Measurements from ENCODE around the gene NINJ2.

The NINJ2 gene

DNA sequence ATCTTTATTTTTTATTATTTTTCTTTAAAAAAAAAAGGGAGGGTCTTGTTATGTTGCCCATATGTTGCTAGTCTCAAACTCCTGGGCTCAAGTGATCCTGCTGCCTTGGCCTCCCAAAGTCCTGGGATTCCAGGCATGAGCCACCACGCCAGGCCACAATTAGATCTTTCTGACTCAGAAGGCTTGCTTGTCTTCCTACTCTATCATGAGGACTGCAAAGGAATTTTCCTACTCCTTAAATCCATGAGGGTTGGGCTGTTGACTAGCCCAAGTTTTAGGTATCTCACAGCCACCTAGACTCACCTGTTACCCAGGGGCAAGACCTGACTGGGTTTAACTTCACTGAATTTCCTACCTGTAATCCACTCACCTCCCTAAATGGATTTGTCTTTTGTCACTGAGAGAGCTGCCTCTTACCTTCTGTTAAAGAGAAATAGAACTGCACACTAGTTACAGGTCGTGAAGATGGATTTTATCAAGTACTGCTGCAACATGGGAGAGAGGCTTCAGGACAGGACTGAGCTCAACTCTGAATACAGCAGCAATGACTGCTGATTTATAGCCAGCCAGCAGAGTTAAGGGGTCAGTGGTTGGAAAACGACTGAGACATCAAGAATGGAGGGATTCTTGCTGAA, 131.2 kb downstream of the NINJ2 start:
- Histone ChIP-seq H3K36me3 (no peaks in the 10 kb centered on the region), H3K4me1 (ENCODE audit: control insufficient read depth in 1 of 2, insufficient read depth in 1 of 2, low read depth in 1 of 2, low read length in 1 of 2) (peaks cover 9 to 11% of the 10 kb centered on the region in 2 experiments), H3K9me3 (peaks cover 8% of the 10 kb centered on the region), H3K27me3 (no peaks in the 10 kb centered on the region), H3K4me3 (ENCODE audit: low read depth in 1 of 2, low read length in 1 of 2) (no peak overlapping the region), H3K27ac (no peak overlapping the region)
- no peak for TF ChIP-seq CTCF (IDR thresholded peaks at IDR 0.05)

DNA sequence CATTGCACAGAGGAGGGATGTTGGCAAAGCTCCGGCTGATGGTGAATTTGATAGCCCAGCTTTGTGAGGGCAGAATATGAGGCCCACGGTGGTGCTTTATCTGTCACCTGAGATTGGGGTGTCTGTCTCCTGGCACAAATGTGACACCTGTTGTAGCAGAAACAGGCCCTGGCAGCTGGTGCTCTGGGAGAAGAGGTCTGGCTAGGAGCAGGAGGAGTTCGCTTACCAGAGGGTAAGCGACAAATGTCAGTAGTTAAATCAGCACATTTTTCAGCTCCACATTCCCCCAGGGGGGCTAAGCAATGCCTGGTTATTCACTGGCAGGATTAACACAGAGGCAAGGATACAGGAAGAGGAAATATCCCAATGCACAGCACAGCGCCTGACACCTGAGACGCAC, 132.4 kb downstream of the NINJ2 start:
- TF ChIP-seq CTCF (IDR thresholded peaks at IDR 0.05) = no peak
- no peak overlapping the region for H3K27ac ChIP-seq
- H3K4me1 ChIP-seq (ENCODE audit: control insufficient read depth in 1 of 2, insufficient read depth in 1 of 2, low read depth in 1 of 2, low read length in 1 of 2) = peaks cover 21 to 23% of the 10 kb centered on the region in 2 experiments
- no peaks in the 10 kb centered on the region for H3K27me3 ChIP-seq
- H3K36me3 ChIP-seq = no peaks in the 10 kb centered on the region
- no peak overlapping the region for H3K4me3 ChIP-seq (ENCODE audit: low read depth in 1 of 2, low read length in 1 of 2)
- H3K9me3 ChIP-seq = peaks cover 8% of the 10 kb centered on the region

GRCh38 chr12:530308-530707, 132.9 kb downstream of the NINJ2 start:
- Histone ChIP-seq H3K4me3 (ENCODE audit: low read depth in 1 of 2, low read length in 1 of 2) (no peak overlapping the region), H3K27ac (no peak overlapping the region), H3K27me3 (no peaks in the 10 kb centered on the region), H3K4me1 (ENCODE audit: control insufficient read depth in 1 of 2, insufficient read depth in 1 of 2, low read depth in 1 of 2, low read length in 1 of 2) (peaks cover 26 to 28% of the 10 kb centered on the region in 2 experiments), H3K36me3 (no peaks in the 10 kb centered on the region), H3K9me3 (peaks cover 8% of the 10 kb centered on the region)
- no peak for TF ChIP-seq CTCF (IDR thresholded peaks at IDR 0.05)

- H3K27me3 ChIP-seq = no peaks in the 10 kb centered on the region
- TF ChIP-seq CTCF (IDR thresholded peaks at IDR 0.05) = no peak
- H3K9me3 ChIP-seq = peaks cover 8% of the 10 kb centered on the region
- H3K36me3 ChIP-seq = no peaks in the 10 kb centered on the region
- H3K4me1 ChIP-seq (ENCODE audit: control insufficient read depth in 1 of 2, insufficient read depth in 1 of 2, low read depth in 1 of 2, low read length in 1 of 2) = peaks cover 29% of the 10 kb centered on the region in 2 experiments
- H3K27ac ChIP-seq = peak overlapping the region; percentile 53
- no peak overlapping the region for H3K4me3 ChIP-seq (ENCODE audit: low read depth in 1 of 2, low read length in 1 of 2)
Measured at GRCh38 chr12:527729-528128, 135.5 kb downstream of the NINJ2 start.

GRCh38 chr12:527241-527640, 136.0 kb downstream of the NINJ2 start:
- TF ChIP-seq CTCF (IDR thresholded peaks at IDR 0.05) = no peak
- Histone ChIP-seq H3K27ac (peak overlapping the region; percentile 53), H3K4me1 (ENCODE audit: control insufficient read depth in 1 of 2, insufficient read depth in 1 of 2, low read depth in 1 of 2, low read length in 1 of 2) (peaks cover 29 to 33% of the 10 kb centered on the region in 2 experiments), H3K9me3 (peaks cover 8% of the 10 kb centered on the region), H3K4me3 (ENCODE audit: low read depth in 1 of 2, low read length in 1 of 2) (no peak overlapping the region), H3K27me3 (no peaks in the 10 kb centered on the region), H3K36me3 (no peaks in the 10 kb centered on the region)
